Measurements from ENCODE around the gene SPNS1.

DNA sequence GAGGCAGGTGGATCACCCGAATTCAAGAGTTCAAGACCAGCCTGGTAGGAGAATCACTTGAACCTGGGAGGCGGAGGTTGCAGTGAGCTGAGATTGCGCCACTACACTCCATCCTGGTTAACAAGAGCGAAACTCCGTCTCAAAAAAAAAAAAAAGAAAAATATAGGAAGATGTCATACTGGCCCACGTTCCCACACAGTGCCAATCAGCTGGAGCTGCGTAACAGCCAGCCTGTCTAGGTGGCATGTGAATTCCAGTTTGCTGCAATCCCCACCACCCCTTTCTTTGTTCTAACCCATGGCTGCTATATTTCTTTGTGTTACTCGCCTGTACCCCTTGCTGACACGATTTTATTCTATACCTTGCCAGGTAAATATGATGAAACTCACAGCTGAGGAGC lies 16.4 kb upstream of the SPNS1 start:
- no peak for TF ChIP-seq MAZ (IDR thresholded peaks at IDR 0.05; ENCODE audit: borderline replicate concordance, low read depth, low read length)
- TF ChIP-seq, protein P1, sequence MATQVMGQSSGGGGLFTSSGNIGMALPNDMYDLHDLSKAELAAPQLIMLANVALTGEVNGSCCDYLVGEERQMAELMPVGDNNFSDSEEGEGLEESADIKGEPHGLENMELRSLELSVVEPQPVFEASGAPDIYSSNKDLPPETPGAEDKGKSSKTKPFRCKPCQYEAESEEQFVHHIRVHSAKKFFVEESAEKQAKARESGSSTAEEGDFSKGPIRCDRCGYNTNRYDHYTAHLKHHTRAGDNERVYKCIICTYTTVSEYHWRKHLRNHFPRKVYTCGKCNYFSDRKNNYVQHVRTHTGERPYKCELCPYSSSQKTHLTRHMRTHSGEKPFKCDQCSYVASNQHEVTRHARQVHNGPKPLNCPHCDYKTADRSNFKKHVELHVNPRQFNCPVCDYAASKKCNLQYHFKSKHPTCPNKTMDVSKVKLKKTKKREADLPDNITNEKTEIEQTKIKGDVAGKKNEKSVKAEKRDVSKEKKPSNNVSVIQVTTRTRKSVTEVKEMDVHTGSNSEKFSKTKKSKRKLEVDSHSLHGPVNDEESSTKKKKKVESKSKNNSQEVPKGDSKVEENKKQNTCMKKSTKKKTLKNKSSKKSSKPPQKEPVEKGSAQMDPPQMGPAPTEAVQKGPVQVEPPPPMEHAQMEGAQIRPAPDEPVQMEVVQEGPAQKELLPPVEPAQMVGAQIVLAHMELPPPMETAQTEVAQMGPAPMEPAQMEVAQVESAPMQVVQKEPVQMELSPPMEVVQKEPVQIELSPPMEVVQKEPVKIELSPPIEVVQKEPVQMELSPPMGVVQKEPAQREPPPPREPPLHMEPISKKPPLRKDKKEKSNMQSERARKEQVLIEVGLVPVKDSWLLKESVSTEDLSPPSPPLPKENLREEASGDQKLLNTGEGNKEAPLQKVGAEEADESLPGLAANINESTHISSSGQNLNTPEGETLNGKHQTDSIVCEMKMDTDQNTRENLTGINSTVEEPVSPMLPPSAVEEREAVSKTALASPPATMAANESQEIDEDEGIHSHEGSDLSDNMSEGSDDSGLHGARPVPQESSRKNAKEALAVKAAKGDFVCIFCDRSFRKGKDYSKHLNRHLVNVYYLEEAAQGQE (IDR thresholded peaks at IDR 0.05), result no peak
- TF ChIP-seq JUN (IDR thresholded peaks at IDR 0.05), result no peak
- TF ChIP-seq, protein P2, sequence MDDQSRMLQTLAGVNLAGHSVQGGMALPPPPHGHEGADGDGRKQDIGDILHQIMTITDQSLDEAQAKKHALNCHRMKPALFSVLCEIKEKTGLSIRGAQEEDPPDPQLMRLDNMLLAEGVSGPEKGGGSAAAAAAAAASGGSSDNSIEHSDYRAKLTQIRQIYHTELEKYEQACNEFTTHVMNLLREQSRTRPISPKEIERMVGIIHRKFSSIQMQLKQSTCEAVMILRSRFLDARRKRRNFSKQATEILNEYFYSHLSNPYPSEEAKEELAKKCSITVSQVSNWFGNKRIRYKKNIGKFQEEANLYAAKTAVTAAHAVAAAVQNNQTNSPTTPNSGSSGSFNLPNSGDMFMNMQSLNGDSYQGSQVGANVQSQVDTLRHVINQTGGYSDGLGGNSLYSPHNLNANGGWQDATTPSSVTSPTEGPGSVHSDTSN (IDR thresholded peaks at IDR 0.05), result no peak
- no peak for TF ChIP-seq HOXA7 (CRISPR knock-in tag; IDR thresholded peaks at IDR 0.05)

Data from A549 (cell line).